IPS DF 6.9 (cell line): ENCODE data around the gene NTM.
"Not testable (repeated sequence)": the region's sequence is repeated elsewhere in the genome, so short reads cannot be mapped to it uniquely, and the experiment has no call there.

Experiments used
- DNase-seq: peaks from one replicate; pipeline ENCODE4 v3.0.0-alpha.2; 2013; ENCODE audit warnings: low read depth, low spot score
- H3K27ac ChIP-seq: one replicate; pipeline ENCODE4 v1.5.1; 2013; ENCODE audit warnings: low read length, control low read depth
- H3K27me3 ChIP-seq: 2 replicates; pipeline ENCODE4 v1.6.1; 2013; ENCODE audit warnings: mild to moderate bottlenecking, low read length; ENCODE audit not compliant: control insufficient read depth, insufficient read depth
- H3K36me3 ChIP-seq: 2 replicates; pipeline ENCODE4 v1.6.1; 2013; ENCODE audit warnings: low read length; ENCODE audit not compliant: control insufficient read depth, insufficient read depth
- H3K4me1 ChIP-seq: 2 replicates; pipeline ENCODE4 v1.6.1; 2013; ENCODE audit warnings: low read length; ENCODE audit not compliant: control insufficient read depth, insufficient read depth
- H3K4me3 ChIP-seq: 2 replicates; pipeline ENCODE4 v1.5.1; 2013; ENCODE audit warnings: mild to moderate bottlenecking, low read length
- H3K9me3 ChIP-seq: 2 replicates; pipeline ENCODE4 v1.6.1; 2013; ENCODE audit warnings: low read length, inconsistent platforms; ENCODE audit not compliant: control insufficient read depth, insufficient read depth
- WGBS: extraction: QIAGEN DNeasy Blood & Tissue Kit; methylation state at CpG from one replicate; pipeline ENCODE4 v1.1.7; 2013; ENCODE audit warnings: mixed read lengths, missing lambda C conversion rate; ENCODE audit not compliant: insufficient read length, insufficient coverage; 5-methylcytosine and 5-hydroxymethylcytosine counted together

The NTM gene

DNA sequence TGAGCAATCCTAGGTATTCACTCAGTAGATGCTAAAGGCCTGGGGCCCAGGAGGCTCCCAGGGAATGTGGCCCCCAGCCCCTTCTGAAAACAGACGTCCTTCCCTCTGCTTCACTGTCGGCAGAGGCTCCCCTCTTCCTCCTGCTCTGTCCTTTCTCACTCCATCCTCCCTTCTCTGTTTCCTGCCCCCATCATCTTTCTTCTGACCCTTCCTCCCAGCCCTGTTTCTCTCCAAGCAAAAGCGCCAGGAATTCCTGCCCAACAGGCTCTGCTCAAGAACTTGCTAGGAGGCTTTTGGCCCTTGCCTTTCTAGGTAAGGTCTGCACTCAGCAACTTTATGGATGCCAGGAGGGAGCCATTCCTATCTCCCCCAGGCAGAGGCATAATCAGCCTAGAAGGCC, 300.5 kb downstream of the NTM start:
- no peaks in the 10 kb centered on the region for H3K9me3 ChIP-seq
- no peak for DNase-seq
- H3K27me3 ChIP-seq: no peaks in the 10 kb centered on the region
- no CpG with 5 or more reads among the region's 3 CpGs for WGBS
- no peaks in the 10 kb centered on the region; the same call in 1 of the 2 replicates for H3K4me1 ChIP-seq
- no peak overlapping the region for H3K27ac ChIP-seq
- H3K4me3 ChIP-seq: no peak overlapping the region
- H3K36me3 ChIP-seq: no peaks in the 10 kb centered on the region

DNA sequence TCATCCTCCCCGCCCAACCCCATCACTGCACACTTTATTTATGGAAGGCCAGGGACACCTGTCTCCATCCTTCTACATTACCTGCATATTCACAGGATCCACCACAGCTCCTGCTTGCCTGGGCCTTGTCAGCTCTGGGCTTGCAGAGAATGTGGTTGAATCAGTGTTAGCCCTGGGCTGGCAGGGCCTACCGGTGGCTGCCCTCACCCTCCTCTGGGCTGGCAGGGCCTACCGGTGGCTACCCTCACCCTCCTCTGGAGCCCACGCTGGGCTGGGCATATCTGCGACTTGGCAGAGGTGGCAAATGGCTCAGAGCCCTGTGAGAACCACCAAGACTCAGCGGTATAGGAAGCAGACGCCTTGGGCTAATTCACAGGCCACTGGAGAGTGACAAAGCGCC, 300.9 kb downstream of the NTM start:
- H3K27me3 ChIP-seq: no peaks in the 10 kb centered on the region
- no peak overlapping the region for H3K4me3 ChIP-seq
- H3K4me1 ChIP-seq: no peaks in the 10 kb centered on the region; the same call in 1 of the 2 replicates
- WGBS: no CpG with 5 or more reads among the region's 8 CpGs
- H3K36me3 ChIP-seq: no peaks in the 10 kb centered on the region
- no peak for DNase-seq
- H3K27ac ChIP-seq: no peak overlapping the region
- no peaks in the 10 kb centered on the region for H3K9me3 ChIP-seq

DNA sequence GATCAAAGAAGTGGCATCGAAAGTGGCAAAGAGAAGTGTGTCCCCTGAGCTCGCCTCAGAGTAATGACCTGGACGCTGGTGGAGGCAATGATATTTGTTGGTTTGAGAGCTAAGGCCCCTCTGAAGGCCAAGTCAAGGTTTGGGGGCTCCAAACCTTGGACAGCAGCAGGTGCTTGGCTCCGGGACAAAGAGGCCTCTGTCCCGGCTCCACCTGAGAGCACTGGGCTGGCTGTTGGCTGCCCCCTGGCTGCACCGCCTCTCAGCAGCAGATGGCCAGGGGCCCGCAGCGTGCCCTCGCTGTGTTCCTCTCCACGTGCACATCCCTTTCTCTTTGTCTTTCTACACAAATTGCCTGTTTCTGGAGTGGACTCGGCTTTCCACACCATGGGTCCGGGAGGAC, 301.3 kb downstream of the NTM start:
- Histone ChIP-seq H3K4me1 (no peaks in the 10 kb centered on the region; the same call in 1 of the 2 replicates), H3K36me3 (no peaks in the 10 kb centered on the region), H3K4me3 (no peak overlapping the region), H3K27ac (no peak overlapping the region), H3K9me3 (no peaks in the 10 kb centered on the region), H3K27me3 (no peaks in the 10 kb centered on the region)
- WGBS: no CpG with 5 or more reads among the region's 12 CpGs
- no peak for DNase-seq

DNA sequence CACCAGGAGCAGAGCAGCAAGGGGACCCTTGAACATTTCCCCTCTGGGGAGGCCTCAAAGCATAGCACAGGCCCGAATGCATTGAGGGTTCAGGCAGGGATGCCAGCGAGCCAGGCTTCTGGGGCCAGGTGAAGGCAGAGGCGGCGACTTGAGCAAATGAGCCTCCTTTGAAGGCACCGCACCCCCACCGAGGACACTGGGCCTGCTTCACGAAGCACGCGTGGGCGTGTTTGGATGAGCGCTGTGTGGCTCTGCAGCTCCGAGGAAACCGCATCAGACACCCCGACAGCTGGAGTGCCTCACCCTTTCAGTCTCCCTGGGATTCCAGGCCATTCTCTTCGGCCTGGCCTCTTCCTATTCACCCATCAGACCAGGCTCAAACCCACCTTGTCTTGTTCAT, 301.8 kb downstream of the NTM start:
- no CpG with 5 or more reads among the region's 15 CpGs for WGBS
- peaks cover 2% of the 10 kb centered on the region; the same call in 1 of the 2 replicates for H3K4me1 ChIP-seq
- H3K27me3 ChIP-seq: no peaks in the 10 kb centered on the region
- H3K27ac ChIP-seq: no peak overlapping the region
- H3K9me3 ChIP-seq: no peaks in the 10 kb centered on the region
- DNase-seq: no peak
- no peaks in the 10 kb centered on the region for H3K36me3 ChIP-seq
- H3K4me3 ChIP-seq: no peak overlapping the region

DNA sequence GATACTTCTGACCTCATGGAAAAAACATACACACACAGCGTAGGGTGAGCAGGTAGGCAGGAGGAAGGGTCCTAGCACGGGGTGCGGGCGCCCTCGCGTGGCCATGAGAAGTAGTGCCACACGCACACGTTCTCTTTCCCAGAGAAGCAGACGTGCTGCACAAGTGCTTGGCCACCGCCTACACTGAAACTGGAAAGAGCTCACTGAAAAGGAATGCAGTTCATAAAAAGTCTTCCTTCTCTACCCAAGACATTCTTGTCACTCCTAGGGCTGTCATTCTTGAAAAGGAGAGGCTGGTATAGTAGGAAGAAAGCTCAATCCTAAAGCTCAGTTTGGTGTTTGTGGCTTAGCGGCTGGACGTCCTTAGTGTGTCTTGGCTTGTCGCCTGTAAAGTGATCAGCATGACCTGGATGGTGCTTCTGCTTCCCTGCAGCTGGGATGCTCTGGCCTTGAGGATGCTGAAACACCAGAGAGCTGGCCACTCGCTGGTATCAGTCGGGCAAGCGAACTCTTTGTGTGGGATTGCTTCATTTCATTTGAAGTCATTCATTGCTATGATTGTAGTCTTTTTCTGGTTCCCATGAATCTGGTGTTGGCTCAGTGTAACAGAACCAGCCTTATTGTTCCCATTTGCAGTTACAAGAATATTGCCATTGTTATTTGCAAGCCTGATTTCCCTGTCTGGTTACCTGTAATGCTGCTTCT, 303.8 kb downstream of the NTM start:
- no CpG with 5 or more reads among the region's 16 CpGs for WGBS
- H3K27ac ChIP-seq: no peak overlapping the region
- H3K4me3 ChIP-seq: no peak overlapping the region
- no peaks in the 10 kb centered on the region for H3K27me3 ChIP-seq
- no peaks in the 10 kb centered on the region for H3K36me3 ChIP-seq
- DNase-seq: no peak
- no peaks in the 10 kb centered on the region for H3K9me3 ChIP-seq
- H3K4me1 ChIP-seq: peaks cover 10% of the 10 kb centered on the region

DNA sequence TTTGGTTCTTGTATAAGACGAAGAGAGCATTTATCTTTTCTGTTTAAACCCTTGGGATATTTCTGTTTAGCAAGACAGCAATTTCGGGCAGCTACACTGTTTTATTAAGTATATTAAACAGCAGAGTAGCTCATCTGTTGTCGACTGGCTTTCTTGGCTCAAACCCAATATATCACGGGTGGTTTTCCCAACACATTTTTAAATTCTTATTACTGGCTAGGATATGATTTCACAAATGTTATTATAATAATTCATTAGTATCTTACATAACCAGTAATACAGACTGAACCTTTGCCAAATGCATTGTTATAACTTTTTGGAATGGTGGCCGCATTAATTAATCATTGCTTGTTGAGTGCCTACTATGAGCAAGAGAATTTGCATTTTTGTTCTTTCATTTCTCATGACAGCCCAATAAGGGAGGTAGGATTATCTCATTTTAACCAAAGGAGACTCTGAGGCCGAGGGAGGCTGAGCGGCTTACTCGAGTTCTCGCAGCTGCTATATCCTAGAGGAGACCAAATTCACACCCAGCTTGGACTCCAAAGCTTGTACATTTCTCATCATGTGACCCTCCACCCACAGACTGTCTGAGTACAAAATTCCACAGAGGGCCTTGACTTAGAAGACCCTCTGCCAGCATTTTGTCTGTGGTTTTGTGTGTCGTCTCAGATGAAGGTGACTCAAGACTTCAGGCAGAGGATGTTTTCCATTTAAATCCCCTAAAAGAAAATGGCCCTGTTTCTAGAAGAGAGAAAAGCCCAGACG, 304.9 kb downstream of the NTM start:
- H3K9me3 ChIP-seq: no peaks in the 10 kb centered on the region
- no peak overlapping the region for H3K4me3 ChIP-seq
- WGBS: no CpG with 5 or more reads among the region's 11 CpGs
- peaks cover 10% of the 10 kb centered on the region for H3K4me1 ChIP-seq
- no peak overlapping the region for H3K27ac ChIP-seq
- no peak for DNase-seq
- H3K36me3 ChIP-seq: no peaks in the 10 kb centered on the region
- no peaks in the 10 kb centered on the region for H3K27me3 ChIP-seq

DNA sequence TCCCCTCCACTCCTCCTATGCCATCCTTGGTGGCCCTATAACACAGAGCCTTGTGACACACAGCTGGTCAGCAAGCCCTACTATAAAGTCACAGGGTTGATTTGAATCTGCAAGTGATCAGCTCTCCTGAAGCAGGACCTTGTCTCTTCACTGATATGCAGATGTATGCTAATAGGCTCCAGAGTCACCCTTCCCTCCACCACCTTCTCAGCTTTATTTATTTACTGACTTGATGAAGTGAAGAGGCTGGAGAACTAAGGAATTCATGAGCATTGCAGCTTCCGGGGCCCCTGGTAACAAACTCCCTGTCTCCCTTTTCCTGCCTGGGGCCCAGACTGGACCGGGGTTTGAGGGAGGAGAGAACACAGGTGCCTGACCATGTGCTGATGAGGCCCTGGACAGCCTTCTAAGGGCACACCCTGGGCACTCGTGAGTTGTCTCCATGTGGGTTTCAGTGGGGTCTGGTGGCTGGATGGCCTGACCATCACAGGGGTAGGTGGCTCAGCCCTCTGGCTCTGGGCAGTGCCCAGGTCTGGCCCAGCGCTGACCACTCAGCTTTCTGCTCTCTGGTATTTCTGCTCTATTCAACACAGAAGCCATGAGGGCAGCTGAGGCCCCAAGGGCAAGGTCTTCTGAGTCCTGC, 307.5 kb downstream of the NTM start:
- H3K9me3 ChIP-seq: no peaks in the 10 kb centered on the region
- no peaks in the 10 kb centered on the region for H3K27me3 ChIP-seq
- no peak overlapping the region for H3K27ac ChIP-seq
- WGBS: no CpG with 5 or more reads among the region's 4 CpGs
- no peak overlapping the region for H3K4me3 ChIP-seq
- no peak for DNase-seq
- H3K36me3 ChIP-seq: no peaks in the 10 kb centered on the region
- H3K4me1 ChIP-seq: peaks cover 10% of the 10 kb centered on the region

DNA sequence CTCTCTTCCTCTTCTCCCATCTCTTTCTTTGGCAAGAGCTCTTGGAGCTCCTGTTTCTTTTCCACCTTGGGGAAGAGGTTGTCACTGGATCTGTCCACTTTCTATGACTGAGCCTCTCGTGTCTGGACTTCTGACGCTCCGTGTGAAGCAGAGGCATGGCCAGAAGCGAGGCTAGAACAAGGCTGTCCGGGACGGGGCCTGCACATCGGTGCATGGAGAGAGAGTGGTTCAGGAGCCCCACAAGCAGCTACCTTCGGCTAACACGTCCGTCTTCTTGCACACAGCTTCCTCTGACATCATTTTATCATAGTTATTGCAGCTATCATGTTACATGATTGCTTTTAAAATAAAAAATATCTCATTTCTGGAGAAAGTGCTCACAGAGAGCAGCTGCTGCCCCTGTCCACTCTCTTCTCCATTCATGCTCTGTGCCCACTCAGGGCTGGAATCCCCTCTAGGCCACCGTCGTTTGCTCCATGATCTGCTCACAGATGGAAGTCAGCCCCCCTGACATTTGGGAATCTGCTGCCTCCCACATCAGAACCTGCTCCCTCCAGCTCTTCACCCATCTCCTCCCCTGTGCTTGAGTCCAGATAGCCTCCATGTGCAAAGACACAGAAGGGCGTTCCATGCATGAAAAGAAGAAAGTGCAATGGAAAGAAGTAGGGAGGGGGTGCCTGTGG, 308.4 kb downstream of the NTM start:
- H3K36me3 ChIP-seq: no peaks in the 10 kb centered on the region
- H3K4me3 ChIP-seq: no peak overlapping the region
- no peaks in the 10 kb centered on the region for H3K9me3 ChIP-seq
- WGBS: no CpG with 5 or more reads among the region's 13 CpGs
- no peak overlapping the region for H3K27ac ChIP-seq
- DNase-seq: no peak
- no peaks in the 10 kb centered on the region for H3K27me3 ChIP-seq
- peaks cover 10% of the 10 kb centered on the region for H3K4me1 ChIP-seq

DNA sequence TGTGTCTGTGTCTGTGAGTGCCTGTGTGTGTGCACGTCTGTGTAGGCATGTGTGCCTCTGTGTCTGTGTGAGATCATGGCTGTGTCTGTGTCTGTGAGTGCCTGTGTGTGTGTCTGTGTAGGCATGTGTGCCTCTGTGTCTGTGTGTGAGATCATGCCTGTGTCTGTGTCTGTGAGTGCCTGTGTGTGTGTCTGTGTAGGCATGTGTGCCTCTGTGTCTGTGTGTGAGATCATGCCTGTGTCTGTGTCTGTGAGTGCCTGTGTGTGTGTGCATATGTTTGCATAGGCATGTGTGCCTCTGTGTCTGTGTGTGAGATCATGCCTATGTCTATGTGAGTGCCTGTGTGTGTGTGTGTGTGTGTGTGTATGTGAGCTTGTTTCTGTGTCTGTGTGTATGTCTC, 310.0 kb downstream of the NTM start:
- not testable (repeated sequence) for DNase-seq, H3K27me3 ChIP-seq, H3K36me3 ChIP-seq, H3K9me3 ChIP-seq, H3K4me3 ChIP-seq, H3K4me1 ChIP-seq, H3K27ac ChIP-seq
- WGBS: no CpG with 5 or more reads among the region's 1 CpG

DNA sequence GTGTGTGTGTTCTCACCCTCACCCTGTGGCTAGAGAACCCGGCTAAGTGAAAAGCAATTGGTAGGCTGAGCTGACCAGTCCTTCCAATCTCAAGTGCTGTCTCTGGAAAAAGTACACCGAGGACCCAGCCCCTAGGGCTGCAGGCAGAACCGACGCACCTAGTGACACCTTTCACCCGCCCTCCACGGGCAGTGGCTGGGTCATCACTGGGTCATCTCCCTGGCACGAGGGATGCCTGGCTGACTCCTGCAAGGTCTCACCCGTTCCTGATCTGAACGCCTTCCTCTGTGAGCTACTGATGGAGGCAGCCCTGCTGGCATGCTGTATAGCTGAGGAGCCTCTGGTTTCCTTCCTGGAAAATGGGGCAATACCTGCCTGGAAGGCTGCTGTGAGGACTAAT, 311.5 kb downstream of the NTM start:
- no peak overlapping the region for H3K27ac ChIP-seq
- H3K4me3 ChIP-seq: no peak overlapping the region
- no peaks in the 10 kb centered on the region for H3K27me3 ChIP-seq
- H3K4me1 ChIP-seq: peaks cover 10% of the 10 kb centered on the region
- DNase-seq: no peak
- WGBS: no CpG with 5 or more reads among the region's 9 CpGs
- H3K36me3 ChIP-seq: no peaks in the 10 kb centered on the region
- no peaks in the 10 kb centered on the region for H3K9me3 ChIP-seq
